HepG2 (cell line): ENCODE measurements around the gene SLC2A4. TPM values are rescaled to one million over a fixed set of nuclear protein-coding genes. Genes with fewer than 3 reads are reported as not detected.

Experiments
- AHR ChIP-seq: IDR thresholded peaks from 2 replicates; pipeline ENCODE4 v1.6.1; 2018; ENCODE audit warnings: missing genetic modification reagents, missing compliant biosample characterization
- ESRRA ChIP-seq: sonication (generic); formaldehyde crosslinking; IDR thresholded peaks from 2 replicates; pipeline ENCODE4 v1.5.1; 2020; ENCODE audit warnings: mild to moderate bottlenecking, low read depth, missing genetic modification reagents
- HHEX ChIP-seq: IDR thresholded peaks from 2 replicates; pipeline ENCODE4 v1.6.1; 2016; ENCODE audit warnings: control low read depth
- HMGA1 ChIP-seq: sonication (generic); formaldehyde crosslinking; conservative IDR thresholded peaks from 2 replicates; pipeline ENCODE4 v1.4.0; 2020; ENCODE audit warnings: missing genetic modification reagents
- HNRNPLL ChIP-seq: fragments of 200-400 bp; formaldehyde crosslinking; IDR thresholded peaks from 2 replicates; pipeline ENCODE4 v1.6.1; 2017; ENCODE audit warnings: mild to moderate bottlenecking, low read depth, low read length; ENCODE audit not compliant: poor library complexity, severe bottlenecking
- KDM5A ChIP-seq: fragments of 200-600 bp; sonication (generic); IDR thresholded peaks from 2 replicates; pipeline ENCODE4 v1.7.0; 2018; ENCODE audit warnings: antibody characterized with exemption, mild to moderate bottlenecking, low read length, borderline replicate concordance
- MTF2 ChIP-seq: sonication (generic); formaldehyde crosslinking; IDR thresholded peaks from 2 replicates; pipeline ENCODE4 v1.5.0; 2020; ENCODE audit warnings: missing genetic modification reagents, borderline replicate concordance
- NFYB ChIP-seq: sonication (generic); formaldehyde crosslinking; IDR thresholded peaks from 2 replicates; pipeline ENCODE4 v1.4.0; 2020; ENCODE audit warnings: missing genetic modification reagents
- RBM39 ChIP-seq: fragments of 200-400 bp; formaldehyde crosslinking; IDR thresholded peaks from one replicate; pipeline ENCODE4 v1.6.1; 2018; ENCODE audit warnings: antibody characterized with exemption, mild to moderate bottlenecking, low read depth, low read length; ENCODE audit not compliant: poor library complexity, severe bottlenecking
- RNF2 ChIP-seq: fragments of 450-650 bp; conservative IDR thresholded peaks from 2 replicates; pipeline ENCODE4 v1.6.1; 2016; ENCODE audit warnings: low read depth
- RXRA ChIP-seq: sonication (generic); formaldehyde crosslinking; IDR thresholded peaks from 2 replicates; pipeline ENCODE4 v1.5.1; 2020; ENCODE audit warnings: missing genetic modification reagents
- SIN3B ChIP-seq: fragments of 150-350 bp; IDR thresholded peaks from 2 replicates; pipeline ENCODE4 v1.6.1; 2014; ENCODE audit warnings: low read length
- SRF ChIP-seq: IDR thresholded peaks from 2 replicates; pipeline ENCODE4 v1.6.1; 2011; ENCODE audit warnings: mild to moderate bottlenecking, low read depth, low read length, moderate library complexity
- TAF15 ChIP-seq: fragments of 200-400 bp; formaldehyde crosslinking; IDR thresholded peaks from one replicate; pipeline ENCODE4 v1.6.1; 2018; ENCODE audit warnings: mild to moderate bottlenecking, low read depth, low read length; ENCODE audit not compliant: poor library complexity, severe bottlenecking
- TBX3 ChIP-seq: fragments of 450-650 bp; IDR thresholded peaks from 2 replicates; pipeline ENCODE4 v1.6.1; 2017; ENCODE audit warnings: antibody characterized with exemption, mild to moderate bottlenecking, inconsistent platforms, borderline replicate concordance
- XBP1 ChIP-seq: sonication (generic); formaldehyde crosslinking; IDR thresholded peaks from 2 replicates; pipeline ENCODE4 v1.5.0; 2020; ENCODE audit warnings: missing genetic modification reagents
- ZFP36L1 ChIP-seq: sonication (generic); formaldehyde crosslinking; IDR thresholded peaks from 2 replicates; pipeline ENCODE4 v1.8.0; 2022; ENCODE audit warnings: mild to moderate bottlenecking, missing genetic modification reagents, moderate library complexity
- ZNF317 ChIP-seq: sonication (generic); formaldehyde crosslinking; IDR thresholded peaks from 2 replicates; pipeline ENCODE4 v1.5.0; 2020; ENCODE audit warnings: mild to moderate bottlenecking, missing genetic modification reagents
- ZNF563 ChIP-seq: sonication (generic); formaldehyde crosslinking; IDR thresholded peaks from 2 replicates; pipeline ENCODE4 v1.8.0; 2022; ENCODE audit warnings: mild to moderate bottlenecking, moderate library complexity, missing genetic modification reagents
- ZNF615 ChIP-seq: sonication (generic); formaldehyde crosslinking; IDR thresholded peaks from 2 replicates; pipeline ENCODE4 v1.5.0; 2020; ENCODE audit warnings: mild to moderate bottlenecking, missing genetic modification reagents, borderline replicate concordance
- polyA plus RNA-seq, 8 experiments: library from polyadenylated mRNA; depleted of rRNA in 3 of 8; stranded (reverse) in 7 of 8; unstranded in 1 of 8; fragments of >200 nt; fragmentation: Illumina TruSeq in 4 of 8; extraction: Trizol in 4 of 8; gene quantifications; 2 replicates each; pipeline versions ENCODE4 v1.2.1 to v1.2.3, GENCODE V29; 2011 to 2016; ENCODE audit warnings: low read depth in 4 of 8, missing spikeins in 1 of 8, mixed read lengths in 1 of 8; ENCODE audit not compliant: insufficient read depth in 1 of 8
- total RNA-seq, 5 experiments: library from RNA; depleted of rRNA; stranded (reverse); fragments of >200 nt; fragmentation: Illumina TruSeq; extraction: Trizol; gene quantifications; 2 replicates each; pipeline ENCODE4 v1.2.3, GENCODE V29; 2016; ENCODE audit warnings: low read depth in 1 of 5
- TF ChIP-seq, protein P1 (sequence below): sonication (generic); formaldehyde crosslinking; IDR thresholded peaks from 2 replicates; pipeline ENCODE4 v1.8.1; 2023; ENCODE audit warnings: missing genetic modification reagents, inconsistent platforms, borderline replicate concordance
- TF ChIP-seq, protein P2 (sequence below): sonication (generic); formaldehyde crosslinking; IDR thresholded peaks from 2 replicates; pipeline ENCODE4 v1.9.0; 2021; ENCODE audit warnings: missing genetic modification reagents, mild to moderate bottlenecking, borderline replicate concordance
- TF ChIP-seq, protein P3 (sequence below): IDR thresholded peaks from 2 replicates; pipeline ENCODE4 v1.6.1; 2016; ENCODE audit warnings: low read depth, missing genetic modification reagents, missing compliant biosample characterization

Gene SLC2A4
- total and polyA plus RNA-seq, 2 of the 13 experiments (the other 11 are each of a cell fraction or from before 2014, with no cell fraction given) = 4.9 to 5.8 TPM

DNA sequence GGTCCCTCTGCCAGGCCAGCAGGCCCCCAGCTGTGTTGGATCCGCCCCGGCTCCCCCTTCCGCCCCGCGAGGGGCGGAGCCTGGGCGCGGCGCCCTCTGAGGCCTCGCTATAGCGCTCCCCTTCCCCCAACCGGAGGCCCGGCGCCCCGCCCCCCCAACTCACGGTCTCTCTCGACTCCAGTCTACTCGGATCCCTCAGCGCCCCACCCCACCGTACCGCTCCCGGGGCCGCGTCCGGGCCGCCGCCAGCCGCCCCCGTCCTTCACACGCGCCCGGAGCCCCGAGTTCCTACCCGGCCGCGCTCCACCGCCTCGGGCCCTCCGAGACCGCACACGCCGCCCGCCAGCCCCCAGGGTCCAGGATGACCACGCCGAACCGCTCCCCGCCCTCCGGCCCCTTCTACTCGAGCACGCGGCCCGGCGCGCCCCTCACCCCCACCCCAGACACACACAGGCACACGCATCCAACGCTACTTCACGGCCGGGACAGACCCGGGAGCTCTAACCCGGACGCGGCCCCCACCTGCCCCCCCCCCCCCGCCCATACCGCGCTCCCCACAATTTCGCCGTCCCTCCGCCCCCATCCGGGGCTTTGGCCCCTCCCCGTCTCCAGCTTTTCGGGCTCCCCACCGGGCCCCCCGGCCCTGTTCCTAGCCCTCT, 43.6 kb upstream of the SLC2A4 start (continued):
- TF ChIP-seq ZNF615 (CRISPR knock-in tag) = no peak
- TF ChIP-seq ZFP36L1 = no peak
- no peak for TF ChIP-seq AHR
- TF ChIP-seq RNF2 = no peak
- no peak for TF ChIP-seq MTF2 (CRISPR knock-in tag)
- peak; percentile 27 for TF ChIP-seq HNRNPLL
- TF ChIP-seq ESRRA (CRISPR knock-in tag) = no peak
- no peak for TF ChIP-seq HHEX (CRISPR knock-in tag)
- TF ChIP-seq RBM39 = no peak
- no peak for TF ChIP-seq KDM5A
- TF ChIP-seq ZNF317 (CRISPR knock-in tag) = no peak
- no peak for TF ChIP-seq XBP1 (CRISPR knock-in tag)
- TF ChIP-seq, protein P1, sequence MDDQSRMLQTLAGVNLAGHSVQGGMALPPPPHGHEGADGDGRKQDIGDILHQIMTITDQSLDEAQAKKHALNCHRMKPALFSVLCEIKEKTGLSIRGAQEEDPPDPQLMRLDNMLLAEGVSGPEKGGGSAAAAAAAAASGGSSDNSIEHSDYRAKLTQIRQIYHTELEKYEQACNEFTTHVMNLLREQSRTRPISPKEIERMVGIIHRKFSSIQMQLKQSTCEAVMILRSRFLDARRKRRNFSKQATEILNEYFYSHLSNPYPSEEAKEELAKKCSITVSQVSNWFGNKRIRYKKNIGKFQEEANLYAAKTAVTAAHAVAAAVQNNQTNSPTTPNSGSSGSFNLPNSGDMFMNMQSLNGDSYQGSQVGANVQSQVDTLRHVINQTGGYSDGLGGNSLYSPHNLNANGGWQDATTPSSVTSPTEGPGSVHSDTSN (CRISPR knock-in tag) = no peak
- no peak for TF ChIP-seq SRF
- TF ChIP-seq, protein P2, sequence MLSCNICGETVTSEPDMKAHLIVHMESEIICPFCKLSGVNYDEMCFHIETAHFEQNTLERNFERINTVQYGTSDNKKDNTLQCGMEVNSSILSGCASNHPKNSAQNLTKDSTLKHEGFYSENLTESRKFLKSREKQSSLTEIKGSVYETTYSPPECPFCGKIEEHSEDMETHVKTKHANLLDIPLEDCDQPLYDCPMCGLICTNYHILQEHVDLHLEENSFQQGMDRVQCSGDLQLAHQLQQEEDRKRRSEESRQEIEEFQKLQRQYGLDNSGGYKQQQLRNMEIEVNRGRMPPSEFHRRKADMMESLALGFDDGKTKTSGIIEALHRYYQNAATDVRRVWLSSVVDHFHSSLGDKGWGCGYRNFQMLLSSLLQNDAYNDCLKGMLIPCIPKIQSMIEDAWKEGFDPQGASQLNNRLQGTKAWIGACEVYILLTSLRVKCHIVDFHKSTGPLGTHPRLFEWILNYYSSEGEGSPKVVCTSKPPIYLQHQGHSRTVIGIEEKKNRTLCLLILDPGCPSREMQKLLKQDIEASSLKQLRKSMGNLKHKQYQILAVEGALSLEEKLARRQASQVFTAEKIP (CRISPR knock-in tag) = no peak
- no peak for TF ChIP-seq SIN3B
- TF ChIP-seq ZNF563 (CRISPR knock-in tag) = 0 out of 2 replicates have a peak, but pooled peaks have one; percentile 47
- TF ChIP-seq, protein P3, sequence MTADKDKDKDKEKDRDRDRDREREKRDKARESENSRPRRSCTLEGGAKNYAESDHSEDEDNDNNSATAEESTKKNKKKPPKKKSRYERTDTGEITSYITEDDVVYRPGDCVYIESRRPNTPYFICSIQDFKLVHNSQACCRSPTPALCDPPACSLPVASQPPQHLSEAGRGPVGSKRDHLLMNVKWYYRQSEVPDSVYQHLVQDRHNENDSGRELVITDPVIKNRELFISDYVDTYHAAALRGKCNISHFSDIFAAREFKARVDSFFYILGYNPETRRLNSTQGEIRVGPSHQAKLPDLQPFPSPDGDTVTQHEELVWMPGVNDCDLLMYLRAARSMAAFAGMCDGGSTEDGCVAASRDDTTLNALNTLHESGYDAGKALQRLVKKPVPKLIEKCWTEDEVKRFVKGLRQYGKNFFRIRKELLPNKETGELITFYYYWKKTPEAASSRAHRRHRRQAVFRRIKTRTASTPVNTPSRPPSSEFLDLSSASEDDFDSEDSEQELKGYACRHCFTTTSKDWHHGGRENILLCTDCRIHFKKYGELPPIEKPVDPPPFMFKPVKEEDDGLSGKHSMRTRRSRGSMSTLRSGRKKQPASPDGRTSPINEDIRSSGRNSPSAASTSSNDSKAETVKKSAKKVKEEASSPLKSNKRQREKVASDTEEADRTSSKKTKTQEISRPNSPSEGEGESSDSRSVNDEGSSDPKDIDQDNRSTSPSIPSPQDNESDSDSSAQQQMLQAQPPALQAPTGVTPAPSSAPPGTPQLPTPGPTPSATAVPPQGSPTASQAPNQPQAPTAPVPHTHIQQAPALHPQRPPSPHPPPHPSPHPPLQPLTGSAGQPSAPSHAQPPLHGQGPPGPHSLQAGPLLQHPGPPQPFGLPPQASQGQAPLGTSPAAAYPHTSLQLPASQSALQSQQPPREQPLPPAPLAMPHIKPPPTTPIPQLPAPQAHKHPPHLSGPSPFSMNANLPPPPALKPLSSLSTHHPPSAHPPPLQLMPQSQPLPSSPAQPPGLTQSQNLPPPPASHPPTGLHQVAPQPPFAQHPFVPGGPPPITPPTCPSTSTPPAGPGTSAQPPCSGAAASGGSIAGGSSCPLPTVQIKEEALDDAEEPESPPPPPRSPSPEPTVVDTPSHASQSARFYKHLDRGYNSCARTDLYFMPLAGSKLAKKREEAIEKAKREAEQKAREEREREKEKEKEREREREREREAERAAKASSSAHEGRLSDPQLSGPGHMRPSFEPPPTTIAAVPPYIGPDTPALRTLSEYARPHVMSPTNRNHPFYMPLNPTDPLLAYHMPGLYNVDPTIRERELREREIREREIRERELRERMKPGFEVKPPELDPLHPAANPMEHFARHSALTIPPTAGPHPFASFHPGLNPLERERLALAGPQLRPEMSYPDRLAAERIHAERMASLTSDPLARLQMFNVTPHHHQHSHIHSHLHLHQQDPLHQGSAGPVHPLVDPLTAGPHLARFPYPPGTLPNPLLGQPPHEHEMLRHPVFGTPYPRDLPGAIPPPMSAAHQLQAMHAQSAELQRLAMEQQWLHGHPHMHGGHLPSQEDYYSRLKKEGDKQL = no peak
- no peak for TF ChIP-seq RXRA (CRISPR knock-in tag)
- no peak for TF ChIP-seq NFYB (CRISPR knock-in tag)
- TF ChIP-seq TBX3 = no peak
- no peak for TF ChIP-seq TAF15
- no peak for TF ChIP-seq HMGA1 (CRISPR knock-in tag)
